ENCODE measurements around the gene SLC7A4.
"Not testable (repeated sequence)": the region's sequence is repeated elsewhere in the genome, so short reads cannot be mapped to it uniquely, and the experiment has no call there.

Gene SLC7A4

GRCh38 chr22:21032037-21032867, at the start of gene SLC7A4:
SLC7A4 (minus strand) TSS chr22:21032561; CDS start chr22:21031812, 749 bp downstream.
- DNase-seq = no peak

GRCh38 chr22:21080435-21081137, 48.2 kb upstream of the SLC7A4 start:
- DNase-seq = no peak

GRCh38 chr22:21079493-21079892, 47.1 kb upstream of the SLC7A4 start:
- DNase-seq = no peak

- DNase-seq = no peak
Observed at GRCh38 chr22:21078916-21079315, 46.6 kb upstream of the SLC7A4 start.

GRCh38 chr22:21077884-21078508, 45.6 kb upstream of the SLC7A4 start:
- no peak for DNase-seq

GRCh38 chr22:21076912-21077625, 44.7 kb upstream of the SLC7A4 start:
- DNase-seq = no peak

GRCh38 chr22:21075516-21076138, 43.3 kb upstream of the SLC7A4 start:
- no peak for DNase-seq

- DNase-seq = no peak
Observed at GRCh38 chr22:21074102-21074715, 41.8 kb upstream of the SLC7A4 start.

GRCh38 chr22:21073482-21073881, 41.1 kb upstream of the SLC7A4 start:
- DNase-seq = no peak

GRCh38 chr22:21073023-21073422, 40.7 kb upstream of the SLC7A4 start:
- no peak for DNase-seq

GRCh38 chr22:21071796-21072195, 39.4 kb upstream of the SLC7A4 start:
- not testable (repeated sequence) for DNase-seq

- no peak for DNase-seq
Observed at GRCh38 chr22:21070690-21071615, 38.6 kb upstream of the SLC7A4 start.

- no peak for DNase-seq
Observed at GRCh38 chr22:21069375-21069774, 37.0 kb upstream of the SLC7A4 start.

GRCh38 chr22:21068681-21069276, 36.4 kb upstream of the SLC7A4 start:
- DNase-seq = no peak

GRCh38 chr22:21067901-21068680, 35.7 kb upstream of the SLC7A4 start:
- DNase-seq = no peak

GRCh38 chr22:21067075-21067900, 34.9 kb upstream of the SLC7A4 start:
- DNase-seq = no peak

GRCh38 chr22:21064917-21065864, 32.8 kb upstream of the SLC7A4 start:
- DNase-seq = no peak

- DNase-seq = not testable (repeated sequence)
Observed at GRCh38 chr22:21064425-21064824, 32.1 kb upstream of the SLC7A4 start.
